Measurements from ENCODE around the gene ANGPTL7. TPM values are rescaled to one million over a fixed set of nuclear protein-coding genes. Genes with fewer than 3 reads are reported as not detected.

ANGPTL7 gene
- total RNA-seq, 2 experiments from 2014 or later = not detected

GRCh38 chr1:11182884-11183283, 6.3 kb upstream of the ANGPTL7 start:
- no peak overlapping the region for H3K27ac Mint-ChIP-seq
- no peak for DNase-seq
- H3K27me3 Mint-ChIP-seq = no peaks in the 10 kb centered on the region
- POLR2A ChIA-PET = no interaction called here
- H3K9me3 Mint-ChIP-seq = no peaks in the 10 kb centered on the region
- CTCF ChIA-PET = interaction anchor here (1.4 kb wide), 1 partner anchor 146 kb away, joined by 4 read pairs; no protein-coding TSS in a partner anchor
- no peak for ATAC-seq
- H3K4me1 Mint-ChIP-seq (ENCODE audit: low read depth) = no peaks in the 10 kb centered on the region
- intact Hi-C loops (cut with micrococcal nuclease) = no loop called here
- TF ChIP-seq, protein P1, sequence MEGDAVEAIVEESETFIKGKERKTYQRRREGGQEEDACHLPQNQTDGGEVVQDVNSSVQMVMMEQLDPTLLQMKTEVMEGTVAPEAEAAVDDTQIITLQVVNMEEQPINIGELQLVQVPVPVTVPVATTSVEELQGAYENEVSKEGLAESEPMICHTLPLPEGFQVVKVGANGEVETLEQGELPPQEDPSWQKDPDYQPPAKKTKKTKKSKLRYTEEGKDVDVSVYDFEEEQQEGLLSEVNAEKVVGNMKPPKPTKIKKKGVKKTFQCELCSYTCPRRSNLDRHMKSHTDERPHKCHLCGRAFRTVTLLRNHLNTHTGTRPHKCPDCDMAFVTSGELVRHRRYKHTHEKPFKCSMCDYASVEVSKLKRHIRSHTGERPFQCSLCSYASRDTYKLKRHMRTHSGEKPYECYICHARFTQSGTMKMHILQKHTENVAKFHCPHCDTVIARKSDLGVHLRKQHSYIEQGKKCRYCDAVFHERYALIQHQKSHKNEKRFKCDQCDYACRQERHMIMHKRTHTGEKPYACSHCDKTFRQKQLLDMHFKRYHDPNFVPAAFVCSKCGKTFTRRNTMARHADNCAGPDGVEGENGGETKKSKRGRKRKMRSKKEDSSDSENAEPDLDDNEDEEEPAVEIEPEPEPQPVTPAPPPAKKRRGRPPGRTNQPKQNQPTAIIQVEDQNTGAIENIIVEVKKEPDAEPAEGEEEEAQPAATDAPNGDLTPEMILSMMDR (IDR thresholded peaks at IDR 0.05) = no peak
- peaks cover 3% of the 10 kb centered on the region for H3K36me3 Mint-ChIP-seq (ENCODE audit: low read depth)
- H3K4me3 Mint-ChIP-seq = no peak overlapping the region

DNA sequence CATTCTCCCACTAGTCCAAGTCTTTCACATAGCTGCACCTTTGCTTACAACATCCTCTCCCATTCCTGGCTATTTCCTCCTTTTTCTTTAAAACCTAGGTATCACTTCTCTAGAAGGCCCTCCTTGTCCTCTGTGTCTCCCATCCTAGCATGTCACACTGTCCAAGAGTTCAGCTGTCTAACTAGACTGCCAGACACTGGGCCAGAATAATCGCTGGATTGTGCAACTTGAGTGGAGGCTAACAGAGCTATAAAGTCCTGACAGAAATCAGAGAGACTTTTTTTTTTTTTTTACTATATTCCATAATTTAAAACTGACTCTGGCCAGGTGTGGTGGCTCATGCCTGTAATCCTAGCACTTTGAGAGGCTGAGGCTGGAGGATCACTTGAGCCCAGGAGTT, 4.2 kb upstream of the ANGPTL7 start:
- Mint-ChIP-seq H3K4me1 (ENCODE audit: low read depth) (no peaks in the 10 kb centered on the region), H3K9me3 (no peaks in the 10 kb centered on the region), H3K36me3 (ENCODE audit: low read depth) (peaks cover 3% of the 10 kb centered on the region), H3K27me3 (no peaks in the 10 kb centered on the region), H3K4me3 (no peak overlapping the region), H3K27ac (no peak overlapping the region)
- POLR2A ChIA-PET = no interaction called here
- TF ChIP-seq, protein P1 (IDR thresholded peaks at IDR 0.05) = no peak
- DNase-seq (no peak), ATAC-seq (no peak)
- CTCF ChIA-PET = no interaction called here
- intact Hi-C loops (cut with micrococcal nuclease) = no loop called here

- CTCF ChIA-PET = interaction anchor here (2.7 kb wide), 1 partner anchor 149 kb away, joined by 12 read pairs; no protein-coding TSS in a partner anchor
- H3K4me1 Mint-ChIP-seq (ENCODE audit: low read depth) = no peaks in the 10 kb centered on the region
- peaks cover 7% of the 10 kb centered on the region for H3K36me3 Mint-ChIP-seq (ENCODE audit: low read depth)
- H3K9me3 Mint-ChIP-seq = no peaks in the 10 kb centered on the region
- TF ChIP-seq, protein P1 (IDR thresholded peaks at IDR 0.05) = no peak
- no peak for DNase-seq
- no peak for ATAC-seq
- no peak overlapping the region for H3K4me3 Mint-ChIP-seq
- intact Hi-C loops (cut with micrococcal nuclease) = no loop called here
- no peaks in the 10 kb centered on the region for H3K27me3 Mint-ChIP-seq
- no peak overlapping the region for H3K27ac Mint-ChIP-seq
- POLR2A ChIA-PET = no interaction called here
Observed at GRCh38 chr1:11187000-11187399, 2.2 kb upstream of the ANGPTL7 start.

DNA sequence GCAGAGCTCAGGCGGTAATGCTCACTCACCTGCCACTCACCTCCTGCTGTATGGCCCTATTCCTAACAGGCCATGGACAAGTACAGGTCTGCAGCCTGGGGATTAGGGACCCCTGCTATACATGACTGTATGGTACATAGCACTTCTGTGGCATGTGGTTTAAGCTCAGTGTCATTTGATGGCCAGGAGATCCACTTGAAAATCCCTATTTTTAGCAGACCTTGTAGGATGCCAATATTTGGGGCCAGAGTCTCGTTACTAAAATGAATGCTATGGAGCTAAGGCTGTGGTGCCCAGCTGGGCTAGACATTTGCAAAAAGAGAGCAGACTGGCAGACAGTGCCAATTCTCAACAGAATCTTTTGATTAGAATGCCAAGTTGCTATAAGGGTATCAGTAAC, 1.7 kb upstream of the ANGPTL7 start:
- POLR2A ChIA-PET = no interaction called here
- no peak for ATAC-seq
- no peak overlapping the region for H3K27ac Mint-ChIP-seq
- H3K27me3 Mint-ChIP-seq = no peaks in the 10 kb centered on the region
- H3K36me3 Mint-ChIP-seq (ENCODE audit: low read depth) = peaks cover 7% of the 10 kb centered on the region
- intact Hi-C loops (cut with micrococcal nuclease) = no loop called here
- no peaks in the 10 kb centered on the region for H3K4me1 Mint-ChIP-seq (ENCODE audit: low read depth)
- no peak for DNase-seq
- no peaks in the 10 kb centered on the region for H3K9me3 Mint-ChIP-seq
- CTCF ChIA-PET = interaction anchor here (2.7 kb wide), 1 partner anchor 150 kb away, joined by 12 read pairs; no protein-coding TSS in a partner anchor
- TF ChIP-seq, protein P1 (IDR thresholded peaks at IDR 0.05) = no peak
- H3K4me3 Mint-ChIP-seq = no peak overlapping the region

DNA sequence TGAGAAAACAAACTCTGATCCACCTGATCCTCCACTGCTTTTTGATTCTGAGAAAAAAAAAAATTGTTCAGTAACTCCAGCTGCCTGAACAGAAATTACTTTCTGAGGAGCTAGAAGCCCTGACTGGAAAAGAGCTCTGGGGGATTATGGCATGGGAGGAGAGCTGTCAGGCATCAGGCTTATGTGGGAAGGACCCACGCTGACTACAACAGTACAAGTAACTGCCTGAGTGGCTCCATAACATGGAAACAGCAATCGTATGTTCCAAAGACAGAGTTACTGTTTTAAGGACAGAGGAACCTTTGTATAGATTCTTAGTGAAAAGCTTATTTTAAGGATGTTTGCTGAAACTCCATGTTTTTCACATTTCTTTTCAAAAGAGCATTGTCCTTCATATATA, 1.2 kb upstream of the ANGPTL7 start:
- CTCF ChIA-PET = interaction anchor here (2.7 kb wide), 1 partner anchor 150 kb away, joined by 12 read pairs; no protein-coding TSS in a partner anchor
- TF ChIP-seq, protein P1 (IDR thresholded peaks at IDR 0.05) = no peak
- peaks cover 10% of the 10 kb centered on the region for H3K36me3 Mint-ChIP-seq (ENCODE audit: low read depth)
- no peak overlapping the region for H3K4me3 Mint-ChIP-seq
- no peak overlapping the region for H3K27ac Mint-ChIP-seq
- POLR2A ChIA-PET = no interaction called here
- intact Hi-C loops (cut with micrococcal nuclease) = no loop called here
- no peaks in the 10 kb centered on the region for H3K4me1 Mint-ChIP-seq (ENCODE audit: low read depth)
- no peak for DNase-seq
- H3K9me3 Mint-ChIP-seq = no peaks in the 10 kb centered on the region
- no peaks in the 10 kb centered on the region for H3K27me3 Mint-ChIP-seq
- ATAC-seq = no peak

All from activated CD8-positive, alpha-beta T cell treated with anti-CD3 and anti-CD28 coated beads for 36 hours (primary cell).